ENCODE results near the gene HNRNPA2B1. TPM values are rescaled to one million over a fixed set of nuclear protein-coding genes. Genes with fewer than 3 reads are reported as not detected.

The HNRNPA2B1 gene
- total and polyA plus RNA-seq, 2 experiments from 2014 or later = 450 to 880 TPM

- Histone ChIP-seq H3K4me1 (ENCODE audit: low read depth) (no peaks in the 10 kb centered on the region), H3K4me3 (no peak overlapping the region), H3K27me3 (no peaks in the 10 kb centered on the region), H3K27ac (no peak overlapping the region), H3K9me3 (ENCODE audit: low read depth) (no peaks in the 10 kb centered on the region), H3K36me3 (no peaks in the 10 kb centered on the region)
- TF ChIP-seq, protein P1, sequence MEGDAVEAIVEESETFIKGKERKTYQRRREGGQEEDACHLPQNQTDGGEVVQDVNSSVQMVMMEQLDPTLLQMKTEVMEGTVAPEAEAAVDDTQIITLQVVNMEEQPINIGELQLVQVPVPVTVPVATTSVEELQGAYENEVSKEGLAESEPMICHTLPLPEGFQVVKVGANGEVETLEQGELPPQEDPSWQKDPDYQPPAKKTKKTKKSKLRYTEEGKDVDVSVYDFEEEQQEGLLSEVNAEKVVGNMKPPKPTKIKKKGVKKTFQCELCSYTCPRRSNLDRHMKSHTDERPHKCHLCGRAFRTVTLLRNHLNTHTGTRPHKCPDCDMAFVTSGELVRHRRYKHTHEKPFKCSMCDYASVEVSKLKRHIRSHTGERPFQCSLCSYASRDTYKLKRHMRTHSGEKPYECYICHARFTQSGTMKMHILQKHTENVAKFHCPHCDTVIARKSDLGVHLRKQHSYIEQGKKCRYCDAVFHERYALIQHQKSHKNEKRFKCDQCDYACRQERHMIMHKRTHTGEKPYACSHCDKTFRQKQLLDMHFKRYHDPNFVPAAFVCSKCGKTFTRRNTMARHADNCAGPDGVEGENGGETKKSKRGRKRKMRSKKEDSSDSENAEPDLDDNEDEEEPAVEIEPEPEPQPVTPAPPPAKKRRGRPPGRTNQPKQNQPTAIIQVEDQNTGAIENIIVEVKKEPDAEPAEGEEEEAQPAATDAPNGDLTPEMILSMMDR (IDR thresholded peaks at IDR 0.05; ENCODE audit: low read depth, low read length) = no peak
- no peak for DNase-seq (ENCODE audit: low read depth in 1 of 2, low spot score in 1 of 2)
These were observed 33.5 kb upstream of the HNRNPA2B1 start for GRCh38 chr7:26233902-26234511.

- H3K9me3 ChIP-seq (ENCODE audit: low read depth) = no peaks in the 10 kb centered on the region
- H3K4me1 ChIP-seq (ENCODE audit: low read depth) = no peaks in the 10 kb centered on the region
- no peak for DNase-seq (ENCODE audit: low read depth in 1 of 2, low spot score in 1 of 2)
- TF ChIP-seq, protein P1 (IDR thresholded peaks at IDR 0.05; ENCODE audit: low read depth, low read length) = no peak
- no peaks in the 10 kb centered on the region for H3K36me3 ChIP-seq
- no peak overlapping the region for H3K27ac ChIP-seq
- H3K27me3 ChIP-seq = no peaks in the 10 kb centered on the region
- H3K4me3 ChIP-seq = no peak overlapping the region
These were observed 27.4 kb upstream of the HNRNPA2B1 start for GRCh38 chr7:26227987-26228386.

DNA sequence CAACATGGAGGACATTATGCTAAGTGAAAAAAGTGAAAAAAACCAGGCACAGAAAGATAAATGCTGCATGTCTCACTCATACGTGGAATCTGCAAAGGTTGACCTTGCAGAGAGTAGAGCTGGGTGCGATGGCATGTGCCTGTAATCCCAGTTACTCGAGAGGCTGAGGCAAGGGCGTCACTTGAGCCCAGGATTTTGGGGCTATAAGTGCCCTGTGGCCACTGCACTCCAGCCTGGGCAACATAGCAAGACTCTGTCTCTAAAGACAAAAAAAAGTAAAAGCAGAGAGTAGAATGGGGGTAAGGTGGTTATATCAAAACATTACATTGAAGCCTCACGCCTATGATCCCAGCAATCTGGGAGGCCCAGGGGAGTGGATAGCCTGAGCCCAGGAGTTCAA lies 23.8 kb upstream of the HNRNPA2B1 start:
- Histone ChIP-seq H3K27ac (no peak overlapping the region), H3K4me3 (no peak overlapping the region), H3K9me3 (ENCODE audit: low read depth) (no peaks in the 10 kb centered on the region)

GRCh38 chr7:26216049-26216448 lies 15.5 kb upstream of the HNRNPA2B1 start:
- H3K27me3 ChIP-seq = no peaks in the 10 kb centered on the region
- H3K9me3 ChIP-seq (ENCODE audit: low read depth) = no peaks in the 10 kb centered on the region
- H3K27ac ChIP-seq = no peak overlapping the region
- no peak overlapping the region for H3K4me3 ChIP-seq
- H3K36me3 ChIP-seq = peaks cover 16% of the 10 kb centered on the region
- TF ChIP-seq, protein P1 (IDR thresholded peaks at IDR 0.05; ENCODE audit: low read depth, low read length) = no peak
- H3K4me1 ChIP-seq (ENCODE audit: low read depth) = no peaks in the 10 kb centered on the region
- no peak for DNase-seq (ENCODE audit: low read depth in 1 of 2, low spot score in 1 of 2)

More for the DNA sequence above, 23.8 kb upstream of the HNRNPA2B1 start:
- no peaks in the 10 kb centered on the region for H3K4me1 ChIP-seq (ENCODE audit: low read depth)
- H3K27me3 ChIP-seq = no peaks in the 10 kb centered on the region
- no peak for DNase-seq (ENCODE audit: low read depth in 1 of 2, low spot score in 1 of 2)
- H3K36me3 ChIP-seq = no peaks in the 10 kb centered on the region
- TF ChIP-seq, protein P1 (IDR thresholded peaks at IDR 0.05; ENCODE audit: low read depth, low read length) = no peak

DNA sequence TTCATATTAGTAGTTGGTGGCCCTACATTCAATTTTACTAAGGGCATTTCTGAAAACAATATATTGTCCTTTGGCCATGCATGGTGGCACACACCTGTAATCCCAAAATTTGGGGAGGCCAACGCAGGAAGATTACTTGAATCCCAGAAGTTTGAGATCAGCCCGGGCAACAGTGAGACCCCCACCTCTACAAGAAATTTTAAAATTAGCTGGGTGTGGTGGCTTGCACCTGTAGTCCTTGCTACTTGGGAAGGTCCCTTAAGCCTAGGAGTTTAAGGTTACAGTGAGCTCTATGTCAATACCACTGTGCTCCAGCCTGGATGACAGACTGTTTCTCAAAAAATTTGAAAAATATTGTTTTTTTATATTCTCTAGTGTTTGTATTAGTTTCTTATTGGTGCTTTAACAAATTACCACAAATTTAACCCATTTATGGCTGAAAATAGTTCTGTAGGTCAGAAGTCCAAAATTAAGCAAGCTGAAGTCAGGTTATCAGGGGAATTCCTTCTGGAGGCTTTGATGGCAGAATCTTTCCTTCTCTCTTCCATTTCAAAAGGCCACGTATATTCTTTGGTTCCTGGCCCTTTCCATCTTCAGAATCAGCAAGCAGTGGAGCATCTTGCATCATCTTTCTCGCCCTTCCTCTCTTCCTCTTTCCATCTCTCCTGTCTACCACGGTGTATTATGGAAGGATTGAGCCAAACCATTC lies 13.4 kb upstream of the HNRNPA2B1 start:
- Histone ChIP-seq H3K9me3 (ENCODE audit: low read depth) (no peaks in the 10 kb centered on the region), H3K4me3 (no peak overlapping the region), H3K4me1 (ENCODE audit: low read depth) (no peaks in the 10 kb centered on the region), H3K27ac (no peak overlapping the region), H3K36me3 (peaks cover 35% of the 10 kb centered on the region), H3K27me3 (no peaks in the 10 kb centered on the region)
- TF ChIP-seq, protein P1 (IDR thresholded peaks at IDR 0.05; ENCODE audit: low read depth, low read length) = no peak
- no peak for DNase-seq (ENCODE audit: low read depth in 1 of 2, low spot score in 1 of 2)
